HEK293T (cell line): ENCODE data around the gene VSTM4.

ENCODE experiments used
- CTCF ChIA-PET: fragments of 350-600 bp; formaldehyde crosslinking; extraction: SDS; loops from one replicate; lab custom pipeline; 2021; ENCODE audit warnings: antibody characterized with exemption, inconsistent platforms; lab: Yijun Ruan, JAX
- POLR2A ChIA-PET: fragments of 350-600 bp; formaldehyde crosslinking; extraction: SDS; loops from one replicate; lab custom pipeline; 2020; ENCODE audit warnings: antibody characterized with exemption, inconsistent platforms; lab: Yijun Ruan, JAX
- DNase-seq: peaks from one replicate; pipeline ENCODE4 v3.0.0; 2012; ENCODE audit warnings: mixed read lengths; ENCODE audit errors: extremely low spot score
- ARNT ChIP-seq: fragments of 450-650 bp; IDR thresholded peaks from 2 replicates; pipeline ENCODE4 v1.6.1; 2017; ENCODE audit warnings: mild to moderate bottlenecking
- BHLHE40 ChIP-seq: fragments of 450-650 bp; IDR thresholded peaks from 2 replicates; pipeline ENCODE4 v1.6.1; 2016; ENCODE audit warnings: mild to moderate bottlenecking, moderate library complexity, borderline replicate concordance
- CTBP1 ChIP-seq: fragments of 450-650 bp; IDR thresholded peaks from 2 replicates; pipeline ENCODE4 v1.6.1; 2016; ENCODE audit warnings: borderline replicate concordance
- ELF4 ChIP-seq: fragments of 450-650 bp; IDR thresholded peaks from 2 replicates; pipeline ENCODE4 v1.6.1; 2017; ENCODE audit warnings: antibody characterized with exemption
- FOXA1 ChIP-seq: fragments of 450-650 bp; IDR thresholded peaks from 2 replicates; pipeline ENCODE4 v1.6.1; 2016; ENCODE audit warnings: mild to moderate bottlenecking
- FOXK2 ChIP-seq: fragments of 450-650 bp; IDR thresholded peaks from 2 replicates; pipeline ENCODE4 v1.6.1; 2016; ENCODE audit warnings: mild to moderate bottlenecking
- FOXM1 ChIP-seq: fragments of 450-650 bp; IDR thresholded peaks from 2 replicates; pipeline ENCODE4 v1.6.1; 2017; ENCODE audit warnings: mild to moderate bottlenecking, borderline replicate concordance
- HDGF ChIP-seq: fragments of 450-650 bp; IDR thresholded peaks from 2 replicates; pipeline ENCODE4 v1.6.1; 2017; ENCODE audit warnings: antibody characterized with exemption, borderline replicate concordance
- L3MBTL2 ChIP-seq: fragments of 450-650 bp; conservative IDR thresholded peaks from 2 replicates; pipeline ENCODE4 v1.6.1; 2016; ENCODE audit warnings: mild to moderate bottlenecking
- LEF1 ChIP-seq: fragments of 450-650 bp; IDR thresholded peaks from 2 replicates; pipeline ENCODE4 v1.6.1; 2017; ENCODE audit warnings: mild to moderate bottlenecking, borderline replicate concordance
- NFRKB ChIP-seq: fragments of 450-650 bp; IDR thresholded peaks from 2 replicates; pipeline ENCODE4 v1.6.1; 2016; ENCODE audit warnings: mild to moderate bottlenecking, moderate library complexity
- SP1 ChIP-seq: fragments of 450-650 bp; IDR thresholded peaks from 2 replicates; pipeline ENCODE4 v1.6.1; 2017
- SUZ12 ChIP-seq: fragments of 450-650 bp; IDR thresholded peaks from 2 replicates; pipeline ENCODE4 v1.6.1; 2016; ENCODE audit warnings: mild to moderate bottlenecking
- TARDBP ChIP-seq: fragments of 450-650 bp; IDR thresholded peaks from 2 replicates; pipeline ENCODE4 v1.6.1; 2016
- ZNF384 ChIP-seq: fragments of 450-650 bp; IDR thresholded peaks from 2 replicates; pipeline ENCODE4 v1.6.1; 2016
- TF ChIP-seq, protein P1 (sequence below): fragments of 450-650 bp; IDR thresholded peaks from 2 replicates; pipeline ENCODE4 v1.6.1; 2016

VSTM4 gene

DNA sequence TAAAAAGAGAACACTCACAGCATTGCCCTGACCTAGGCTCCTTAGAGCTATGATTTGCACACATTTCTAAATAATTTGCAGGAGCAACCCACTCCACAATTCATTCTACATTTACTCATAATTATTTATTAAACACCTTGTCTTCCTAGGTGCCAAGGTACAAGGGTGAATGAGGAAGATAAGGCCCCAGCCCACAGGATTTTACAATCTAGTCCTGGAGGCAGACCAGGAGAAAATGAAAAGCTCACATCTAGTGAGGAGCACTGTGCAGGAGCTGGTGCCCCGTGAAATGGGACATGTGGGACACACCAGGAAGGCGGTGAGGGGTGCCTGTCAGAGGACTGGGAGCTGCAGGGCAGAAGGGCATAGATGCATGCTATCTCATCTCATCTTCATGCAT, 116.0 kb downstream of the VSTM4 start:
- no peak for DNase-seq
- TF ChIP-seq FOXK2 (no peak), L3MBTL2 (no peak), CTBP1 (no peak), TARDBP (no peak), SP1 (no peak), BHLHE40 (no peak), ZNF384 (no peak), LEF1 (no peak), NFRKB (no peak), ARNT (no peak), FOXM1 (no peak), SUZ12 (no peak), FOXA1 (no peak), HDGF (no peak), ELF4 (no peak)
- TF ChIP-seq, protein P1, sequence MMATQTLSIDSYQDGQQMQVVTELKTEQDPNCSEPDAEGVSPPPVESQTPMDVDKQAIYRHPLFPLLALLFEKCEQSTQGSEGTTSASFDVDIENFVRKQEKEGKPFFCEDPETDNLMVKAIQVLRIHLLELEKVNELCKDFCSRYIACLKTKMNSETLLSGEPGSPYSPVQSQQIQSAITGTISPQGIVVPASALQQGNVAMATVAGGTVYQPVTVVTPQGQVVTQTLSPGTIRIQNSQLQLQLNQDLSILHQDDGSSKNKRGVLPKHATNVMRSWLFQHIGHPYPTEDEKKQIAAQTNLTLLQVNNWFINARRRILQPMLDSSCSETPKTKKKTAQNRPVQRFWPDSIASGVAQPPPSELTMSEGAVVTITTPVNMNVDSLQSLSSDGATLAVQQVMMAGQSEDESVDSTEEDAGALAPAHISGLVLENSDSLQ = no peak
- ChIA-PET CTCF (no interaction called here), POLR2A (no interaction called here)

DNA sequence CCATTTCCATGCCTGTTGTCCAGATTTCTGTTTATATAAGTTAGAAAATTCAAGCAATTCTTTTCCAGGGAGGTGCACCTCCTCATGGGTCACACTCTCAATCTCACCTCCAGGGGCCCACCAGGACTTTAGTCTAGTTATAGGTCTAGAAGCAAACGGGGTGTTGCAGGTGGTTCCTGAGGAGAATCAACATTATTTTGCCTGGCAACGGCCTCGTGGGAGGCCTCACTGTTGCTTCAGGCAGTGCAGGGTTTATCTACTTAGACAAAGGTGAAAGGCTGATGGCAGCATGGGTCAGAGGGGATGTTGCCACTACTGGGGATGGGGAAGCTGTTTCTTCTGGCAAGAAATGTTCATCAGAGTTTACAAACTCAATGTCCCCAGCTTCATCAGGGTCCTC, 119.0 kb downstream of the VSTM4 start:
- POLR2A ChIA-PET = no interaction called here
- CTCF ChIA-PET = no interaction called here

DNA sequence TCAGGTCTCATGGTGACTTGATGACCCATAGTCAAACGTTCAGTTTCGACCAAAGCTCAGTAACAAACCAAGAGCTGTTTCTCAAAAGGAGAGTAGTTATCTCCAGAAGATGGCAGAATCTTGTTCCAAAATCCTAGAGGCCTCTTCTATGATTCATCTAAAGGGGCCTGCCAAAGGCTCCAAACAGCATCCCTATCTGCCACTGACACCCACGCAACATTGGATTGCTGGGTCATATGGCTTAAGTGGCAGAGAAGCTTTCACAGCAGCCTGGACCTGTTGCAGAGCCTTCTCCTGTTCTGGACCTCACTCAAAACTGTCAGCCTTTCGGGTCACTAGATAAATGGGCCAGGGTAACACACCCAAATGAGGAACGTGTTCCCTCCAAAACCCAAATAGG, 121.7 kb downstream of the VSTM4 start:
- TF ChIP-seq ELF4 (no peak), NFRKB (no peak), TARDBP (no peak), LEF1 (no peak), SUZ12 (no peak), ARNT (no peak), L3MBTL2 (no peak), BHLHE40 (no peak), ZNF384 (no peak), HDGF (no peak), FOXA1 (no peak), FOXM1 (no peak), CTBP1 (no peak), FOXK2 (no peak), SP1 (no peak)
- TF ChIP-seq, protein P1 = no peak
- ChIA-PET POLR2A (no interaction called here), CTCF (no interaction called here)
- no peak for DNase-seq

More for the DNA sequence above, 119.0 kb downstream of the VSTM4 start:
- no peak for DNase-seq
- TF ChIP-seq HDGF (no peak), CTBP1 (no peak), FOXK2 (no peak), BHLHE40 (no peak), ARNT (no peak), ZNF384 (no peak), TARDBP (no peak), L3MBTL2 (no peak), LEF1 (no peak), SP1 (no peak), NFRKB (no peak), FOXM1 (no peak), ELF4 (no peak), SUZ12 (no peak), FOXA1 (no peak)
- TF ChIP-seq, protein P1 = no peak

DNA sequence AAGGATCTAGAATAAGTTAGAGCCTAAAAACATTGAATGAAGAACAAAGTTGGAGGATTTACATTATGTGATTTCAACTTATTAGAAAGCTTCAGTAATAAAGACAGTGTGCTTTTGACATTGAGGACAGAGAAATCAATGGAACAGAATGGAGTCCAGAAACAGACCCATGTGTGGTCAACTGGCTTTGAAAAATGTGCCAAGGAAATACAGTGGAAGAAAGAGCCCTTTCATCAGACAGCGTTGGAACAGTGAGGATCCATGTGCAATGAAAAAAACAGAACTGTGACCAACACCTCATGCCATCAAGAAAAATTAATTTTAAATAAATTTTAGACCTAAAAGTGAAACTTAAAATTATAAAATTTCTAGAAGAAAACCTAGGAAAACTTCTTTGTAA, 125.1 kb downstream of the VSTM4 start:
- TF ChIP-seq ARNT (no peak), SP1 (no peak), ELF4 (no peak), CTBP1 (no peak), SUZ12 (no peak), L3MBTL2 (no peak)
- ChIA-PET POLR2A (interaction anchor here (0.7 kb wide), 1 partner anchor 372 kb away, joined by 3 read pairs; no protein-coding TSS in a partner anchor), CTCF (no interaction called here)
- no peak for DNase-seq

DNA sequence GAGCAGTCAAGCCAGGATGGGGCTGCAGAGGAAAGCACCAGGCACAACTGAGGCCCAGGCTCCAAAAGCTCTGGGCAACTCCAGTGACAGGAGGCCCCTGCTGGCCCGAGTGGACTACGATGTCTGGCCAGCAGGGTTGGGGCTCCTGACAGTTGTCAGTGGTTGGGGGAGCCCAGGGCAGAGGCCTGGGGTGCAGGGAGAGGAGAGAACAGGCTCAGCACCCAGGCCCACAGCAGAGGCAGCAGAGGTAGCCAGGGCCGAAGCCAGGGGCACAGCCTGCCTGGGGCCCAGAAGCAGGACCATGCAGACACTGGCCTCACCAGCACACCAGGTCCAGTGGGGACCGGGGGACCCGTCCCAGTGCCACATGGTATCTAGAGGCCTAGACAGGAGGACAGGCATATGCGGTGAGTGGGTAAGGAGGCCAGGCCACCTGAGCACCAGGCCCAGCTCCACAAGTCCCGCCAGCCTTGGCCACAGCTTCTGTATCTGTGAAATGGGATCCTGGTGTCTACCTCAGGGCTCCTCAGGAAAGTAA, 129.6 kb downstream of the VSTM4 start:
- TF ChIP-seq ARNT (no peak), ELF4 (no peak), HDGF (no peak), CTBP1 (no peak), FOXK2 (no peak), FOXA1 (no peak), SP1 (no peak), TARDBP (no peak), ZNF384 (no peak), BHLHE40 (no peak), LEF1 (no peak), FOXM1 (no peak), L3MBTL2 (no peak), SUZ12 (no peak), NFRKB (no peak)
- TF ChIP-seq, protein P1 = no peak
- DNase-seq = no peak
- ChIA-PET POLR2A (no interaction called here), CTCF (no interaction called here)
